ENCODE data around the gene RMDN2.

RMDN2 gene

DNA sequence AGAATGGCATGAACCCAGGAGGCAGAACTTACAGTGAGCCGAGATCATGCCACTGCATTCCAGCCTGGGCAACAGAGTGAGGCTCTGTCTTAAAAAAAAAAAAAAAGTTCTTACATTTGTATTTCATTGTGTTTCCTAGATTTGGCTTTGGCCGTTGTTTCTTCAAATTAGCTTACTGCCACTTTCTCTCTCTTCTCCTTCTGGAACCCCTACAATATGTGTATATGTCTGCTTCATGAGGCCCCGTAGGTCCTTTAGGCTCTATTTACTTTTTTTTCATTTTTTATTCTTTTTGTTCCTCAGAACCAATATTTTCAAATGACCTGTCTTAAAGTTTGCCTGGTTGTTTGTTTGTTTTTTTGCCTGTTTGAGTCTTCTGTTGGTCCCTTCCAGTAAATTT is 41.2 kb downstream of the RMDN2 start:
- H3K9ac ChIP-seq, result no peak overlapping the region

DNA sequence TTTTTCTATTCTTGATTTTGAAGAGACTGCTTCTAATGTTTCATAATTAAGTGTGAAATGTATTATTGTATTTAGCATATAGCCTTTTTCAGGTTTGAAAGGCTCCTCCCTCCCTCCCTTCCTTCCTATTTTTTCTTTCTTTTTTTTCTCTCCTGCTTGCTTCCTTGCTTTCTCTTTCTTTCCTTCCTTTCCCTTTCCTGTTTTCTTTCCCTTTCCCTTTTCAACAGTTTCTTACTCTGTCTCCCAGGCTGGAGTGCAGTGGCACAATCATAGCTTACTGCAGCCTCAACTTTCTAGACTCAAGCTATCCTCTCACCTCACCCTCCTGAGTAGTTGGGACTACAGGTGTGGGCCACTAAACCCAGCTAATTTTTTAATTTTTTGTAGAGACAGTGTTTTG is 44.6 kb downstream of the RMDN2 start:
- Histone ChIP-seq H3K9ac (no peak overlapping the region), H3K27ac (no peak overlapping the region), H3K4me2 (ENCODE audit: low read length) (no peak overlapping the region), H3K4me3 (ENCODE audit: low read depth, low read length) (no peak overlapping the region), H3K27me3 (ENCODE audit: control insufficient read depth, insufficient read depth, low read length) (no peaks in the 10 kb centered on the region), H2AFZ (no peak overlapping the region), H3K4me1 (no peaks in the 10 kb centered on the region), H3K9me3 (ENCODE audit: control insufficient read depth, low read length) (no peaks in the 10 kb centered on the region), H3K79me2 (no peaks in the 10 kb centered on the region), H3K36me3 (ENCODE audit: control insufficient read depth, insufficient read depth, low read length) (no peaks in the 10 kb centered on the region)
- TF ChIP-seq, protein P1, sequence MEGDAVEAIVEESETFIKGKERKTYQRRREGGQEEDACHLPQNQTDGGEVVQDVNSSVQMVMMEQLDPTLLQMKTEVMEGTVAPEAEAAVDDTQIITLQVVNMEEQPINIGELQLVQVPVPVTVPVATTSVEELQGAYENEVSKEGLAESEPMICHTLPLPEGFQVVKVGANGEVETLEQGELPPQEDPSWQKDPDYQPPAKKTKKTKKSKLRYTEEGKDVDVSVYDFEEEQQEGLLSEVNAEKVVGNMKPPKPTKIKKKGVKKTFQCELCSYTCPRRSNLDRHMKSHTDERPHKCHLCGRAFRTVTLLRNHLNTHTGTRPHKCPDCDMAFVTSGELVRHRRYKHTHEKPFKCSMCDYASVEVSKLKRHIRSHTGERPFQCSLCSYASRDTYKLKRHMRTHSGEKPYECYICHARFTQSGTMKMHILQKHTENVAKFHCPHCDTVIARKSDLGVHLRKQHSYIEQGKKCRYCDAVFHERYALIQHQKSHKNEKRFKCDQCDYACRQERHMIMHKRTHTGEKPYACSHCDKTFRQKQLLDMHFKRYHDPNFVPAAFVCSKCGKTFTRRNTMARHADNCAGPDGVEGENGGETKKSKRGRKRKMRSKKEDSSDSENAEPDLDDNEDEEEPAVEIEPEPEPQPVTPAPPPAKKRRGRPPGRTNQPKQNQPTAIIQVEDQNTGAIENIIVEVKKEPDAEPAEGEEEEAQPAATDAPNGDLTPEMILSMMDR (IDR thresholded peaks at IDR 0.05), result no peak

More for the DNA sequence above, 41.2 kb downstream of the RMDN2 start:
- H3K27ac ChIP-seq, result no peak overlapping the region
- TF ChIP-seq, protein P1 (IDR thresholded peaks at IDR 0.05), result no peak
- H3K4me3 ChIP-seq (ENCODE audit: low read depth, low read length), result no peak overlapping the region
- H3K36me3 ChIP-seq (ENCODE audit: control insufficient read depth, insufficient read depth, low read length), result no peaks in the 10 kb centered on the region
- no peak overlapping the region for H3K4me2 ChIP-seq (ENCODE audit: low read length)
- H3K4me1 ChIP-seq, result no peaks in the 10 kb centered on the region
- H3K79me2 ChIP-seq, result no peaks in the 10 kb centered on the region
- no peaks in the 10 kb centered on the region for H3K27me3 ChIP-seq (ENCODE audit: control insufficient read depth, insufficient read depth, low read length)
- H3K9me3 ChIP-seq (ENCODE audit: control insufficient read depth, low read length), result no peaks in the 10 kb centered on the region
- no peak overlapping the region for H2AFZ ChIP-seq

DNA sequence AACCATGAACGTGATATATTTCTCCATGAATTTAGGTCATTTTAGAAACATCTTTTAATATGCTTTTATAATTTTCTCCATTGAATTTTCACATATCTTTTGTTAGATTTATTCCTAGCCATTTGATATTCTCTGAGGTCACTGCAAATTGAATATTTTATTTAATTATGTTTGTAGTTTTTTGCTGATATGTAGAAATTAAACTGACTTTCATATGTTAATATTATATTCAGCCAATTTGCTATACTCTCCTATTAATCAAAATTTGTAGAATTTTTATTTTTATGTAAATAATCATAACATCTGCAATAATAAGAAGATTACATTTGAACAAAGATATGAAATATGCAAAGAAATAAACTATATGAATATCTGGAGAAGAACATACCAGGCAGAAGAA is 46.9 kb downstream of the RMDN2 start:
- TF ChIP-seq, protein P1 (IDR thresholded peaks at IDR 0.05), result no peak
- no peak overlapping the region for H3K4me3 ChIP-seq (ENCODE audit: low read depth, low read length)
- H3K36me3 ChIP-seq (ENCODE audit: control insufficient read depth, insufficient read depth, low read length), result no peaks in the 10 kb centered on the region
- no peaks in the 10 kb centered on the region for H3K9me3 ChIP-seq (ENCODE audit: control insufficient read depth, low read length)
- H3K79me2 ChIP-seq, result no peaks in the 10 kb centered on the region
- no peak overlapping the region for H3K27ac ChIP-seq
- no peaks in the 10 kb centered on the region for H3K4me1 ChIP-seq
- H3K27me3 ChIP-seq (ENCODE audit: control insufficient read depth, insufficient read depth, low read length), result no peaks in the 10 kb centered on the region
- no peak overlapping the region for H3K4me2 ChIP-seq (ENCODE audit: low read length)
- no peak overlapping the region for H3K9ac ChIP-seq
- no peak overlapping the region for H2AFZ ChIP-seq

DNA sequence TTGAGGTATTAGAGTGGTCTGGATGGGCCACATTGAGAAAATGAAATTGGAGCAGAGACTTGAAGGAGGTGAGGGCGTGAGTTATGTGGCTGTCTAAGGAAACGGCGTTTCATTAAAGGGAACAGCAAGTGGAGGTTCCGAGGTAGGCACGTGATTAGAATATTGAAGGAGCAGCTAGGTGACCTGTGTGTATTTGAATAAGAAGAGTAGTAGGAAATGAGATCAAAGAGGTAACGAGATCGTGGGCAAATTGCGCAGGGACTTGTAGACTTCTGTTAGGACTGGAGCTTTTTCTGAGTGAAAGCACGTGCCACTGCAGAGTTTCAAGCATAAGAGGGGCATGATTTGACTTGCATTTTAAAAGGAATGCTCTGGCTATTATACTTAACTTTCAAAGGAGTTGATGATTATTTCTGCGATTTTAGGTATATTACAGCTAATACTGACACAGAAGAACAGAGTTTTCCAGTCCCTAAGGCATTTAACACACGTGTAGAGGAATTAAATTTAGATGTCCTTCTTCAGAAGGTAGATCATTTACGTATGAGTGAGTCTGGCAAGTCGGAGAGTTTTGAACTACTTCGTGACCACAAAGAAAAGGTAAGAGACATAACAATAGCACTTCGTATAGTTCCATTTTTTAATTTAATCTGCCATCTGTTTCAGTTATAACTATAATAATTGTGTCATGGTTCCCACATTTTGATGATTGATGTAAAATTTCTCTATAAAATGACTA is 48.7 kb downstream of the RMDN2 start:
- Histone ChIP-seq H3K4me1 (no peaks in the 10 kb centered on the region), H3K36me3 (ENCODE audit: control insufficient read depth, insufficient read depth, low read length) (no peaks in the 10 kb centered on the region), H3K9ac (no peak overlapping the region), H3K9me3 (ENCODE audit: control insufficient read depth, low read length) (no peaks in the 10 kb centered on the region), H3K27me3 (ENCODE audit: control insufficient read depth, insufficient read depth, low read length) (no peaks in the 10 kb centered on the region), H2AFZ (no peak overlapping the region), H3K79me2 (no peaks in the 10 kb centered on the region), H3K27ac (no peak overlapping the region), H3K4me3 (ENCODE audit: low read depth, low read length) (no peak overlapping the region), H3K4me2 (ENCODE audit: low read length) (no peak overlapping the region)
- TF ChIP-seq, protein P1 (IDR thresholded peaks at IDR 0.05), result no peak

DNA sequence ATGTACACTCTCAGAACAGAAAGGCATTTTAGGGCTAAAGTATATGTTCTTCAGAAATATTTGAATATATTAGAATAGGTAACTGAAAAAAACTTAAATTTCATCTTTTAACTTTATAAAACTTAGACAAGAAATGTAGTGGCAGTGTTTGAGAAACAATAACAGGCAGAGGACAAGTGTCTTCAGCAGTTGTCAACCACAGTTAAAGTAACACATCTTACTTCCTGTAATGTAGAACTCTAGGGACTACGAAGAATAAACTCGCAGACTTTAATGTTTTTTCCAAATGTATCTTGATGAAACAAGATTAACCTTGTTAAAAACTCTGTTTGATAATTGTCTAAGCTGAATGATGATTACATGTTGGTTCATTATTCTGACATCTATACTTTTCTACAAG is 50.7 kb downstream of the RMDN2 start:
- Histone ChIP-seq H3K79me2 (no peaks in the 10 kb centered on the region), H3K4me2 (ENCODE audit: low read length) (no peak overlapping the region), H3K36me3 (ENCODE audit: control insufficient read depth, insufficient read depth, low read length) (no peaks in the 10 kb centered on the region), H3K9me3 (ENCODE audit: control insufficient read depth, low read length) (no peaks in the 10 kb centered on the region), H3K27me3 (ENCODE audit: control insufficient read depth, insufficient read depth, low read length) (no peaks in the 10 kb centered on the region), H3K9ac (no peak overlapping the region), H3K27ac (no peak overlapping the region), H3K4me3 (ENCODE audit: low read depth, low read length) (no peak overlapping the region), H2AFZ (no peak overlapping the region), H3K4me1 (no peaks in the 10 kb centered on the region)
- TF ChIP-seq, protein P1 (IDR thresholded peaks at IDR 0.05), result no peak

Data from parathyroid adenoma (tissue), 2 donors.